ENCODE results near the gene CPAMD8.

The CPAMD8 gene

DNA sequence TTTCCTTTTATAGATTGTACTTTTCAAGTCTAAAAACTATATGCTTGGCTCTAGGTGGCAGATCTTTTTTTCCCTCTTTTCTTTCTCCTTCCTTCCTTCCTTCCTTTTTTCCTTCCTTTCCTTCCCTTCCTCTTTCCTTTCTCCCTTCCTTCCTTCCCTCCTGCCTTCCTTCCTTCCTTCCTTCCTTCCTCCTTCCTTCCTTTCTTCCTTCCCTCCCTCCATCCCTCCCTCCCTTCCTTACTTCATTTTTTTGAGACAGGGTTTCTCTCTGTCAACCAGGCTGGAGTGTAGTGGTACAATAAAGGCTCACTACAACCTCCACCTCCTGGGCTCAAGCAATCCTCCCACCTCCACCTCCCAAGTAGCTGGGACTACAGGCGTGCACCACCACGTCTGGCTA lies 89.7 kb downstream of the CPAMD8 start:
- no peak for DNase-seq (ENCODE audit: low spot score)

DNA sequence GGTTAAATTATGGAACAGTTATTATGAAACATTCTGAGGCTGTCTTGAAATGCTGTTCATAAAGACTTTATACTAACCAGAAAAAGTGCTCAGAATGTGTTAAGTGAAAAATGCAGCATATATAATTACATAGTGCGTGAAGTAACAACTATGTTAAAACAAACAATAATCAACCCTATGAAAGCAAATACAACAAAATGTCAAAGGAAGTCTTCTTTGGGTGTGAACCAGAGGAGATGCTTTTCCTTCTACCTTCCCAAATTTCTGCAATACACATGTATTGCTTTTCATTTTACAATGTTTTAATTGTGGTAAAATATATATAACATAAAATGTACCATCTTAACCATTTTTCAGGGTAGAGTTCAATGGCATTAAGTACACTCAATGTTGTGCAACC lies 92.1 kb downstream of the CPAMD8 start:
- Histone ChIP-seq H3K27ac (ENCODE audit: poor library complexity, severe bottlenecking) (no peak overlapping the region), H3K27me3 (ENCODE audit: insufficient read depth, poor library complexity, severe bottlenecking) (no peaks in the 10 kb centered on the region), H3K4me3 (ENCODE audit: severe bottlenecking) (no peak overlapping the region), H3K9me3 (ENCODE audit: severe bottlenecking) (peaks cover 2% of the 10 kb centered on the region), H3K36me3 (ENCODE audit: low read depth) (no peaks in the 10 kb centered on the region), H3K4me1 (ENCODE audit: insufficient read depth, poor library complexity, severe bottlenecking) (no peaks in the 10 kb centered on the region)
- TF ChIP-seq, protein P1, sequence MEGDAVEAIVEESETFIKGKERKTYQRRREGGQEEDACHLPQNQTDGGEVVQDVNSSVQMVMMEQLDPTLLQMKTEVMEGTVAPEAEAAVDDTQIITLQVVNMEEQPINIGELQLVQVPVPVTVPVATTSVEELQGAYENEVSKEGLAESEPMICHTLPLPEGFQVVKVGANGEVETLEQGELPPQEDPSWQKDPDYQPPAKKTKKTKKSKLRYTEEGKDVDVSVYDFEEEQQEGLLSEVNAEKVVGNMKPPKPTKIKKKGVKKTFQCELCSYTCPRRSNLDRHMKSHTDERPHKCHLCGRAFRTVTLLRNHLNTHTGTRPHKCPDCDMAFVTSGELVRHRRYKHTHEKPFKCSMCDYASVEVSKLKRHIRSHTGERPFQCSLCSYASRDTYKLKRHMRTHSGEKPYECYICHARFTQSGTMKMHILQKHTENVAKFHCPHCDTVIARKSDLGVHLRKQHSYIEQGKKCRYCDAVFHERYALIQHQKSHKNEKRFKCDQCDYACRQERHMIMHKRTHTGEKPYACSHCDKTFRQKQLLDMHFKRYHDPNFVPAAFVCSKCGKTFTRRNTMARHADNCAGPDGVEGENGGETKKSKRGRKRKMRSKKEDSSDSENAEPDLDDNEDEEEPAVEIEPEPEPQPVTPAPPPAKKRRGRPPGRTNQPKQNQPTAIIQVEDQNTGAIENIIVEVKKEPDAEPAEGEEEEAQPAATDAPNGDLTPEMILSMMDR (IDR thresholded peaks at IDR 0.05; ENCODE audit: poor library complexity, severe bottlenecking), result no peak
- no peak for ATAC-seq (ENCODE audit: low read depth)
- no peak for DNase-seq (ENCODE audit: low spot score)

More for the DNA sequence above, 89.7 kb downstream of the CPAMD8 start:
- H3K36me3 ChIP-seq (ENCODE audit: low read depth), result no peaks in the 10 kb centered on the region
- no peak overlapping the region for H3K4me3 ChIP-seq (ENCODE audit: severe bottlenecking)
- H3K9me3 ChIP-seq (ENCODE audit: severe bottlenecking), result peaks cover 2% of the 10 kb centered on the region
- no peak overlapping the region for H3K27ac ChIP-seq (ENCODE audit: poor library complexity, severe bottlenecking)
- no peaks in the 10 kb centered on the region for H3K4me1 ChIP-seq (ENCODE audit: insufficient read depth, poor library complexity, severe bottlenecking)
- H3K27me3 ChIP-seq (ENCODE audit: insufficient read depth, poor library complexity, severe bottlenecking), result no peaks in the 10 kb centered on the region
- ATAC-seq (ENCODE audit: low read depth), result no peak
- TF ChIP-seq, protein P1 (IDR thresholded peaks at IDR 0.05; ENCODE audit: poor library complexity, severe bottlenecking), result no peak

DNA sequence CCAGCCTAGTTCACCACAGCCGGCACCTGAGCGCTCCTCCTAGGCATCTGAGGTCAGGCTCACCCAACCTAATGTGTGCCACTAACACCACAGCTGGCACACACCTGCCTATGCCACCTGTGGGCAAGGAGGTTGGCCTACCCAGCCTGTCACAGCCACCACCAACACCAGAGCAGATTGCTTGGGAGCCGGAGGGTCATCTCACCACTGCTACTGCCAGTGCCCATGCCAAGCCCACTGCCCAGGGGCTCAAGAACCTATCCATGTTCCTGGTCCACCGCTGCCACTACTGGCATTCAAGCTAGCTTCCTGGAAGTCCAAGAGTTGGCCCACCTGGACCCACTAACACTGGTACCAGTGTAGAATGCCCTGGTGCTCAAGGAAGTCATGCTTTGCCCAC lies 95.3 kb downstream of the CPAMD8 start:
- no peak for ATAC-seq (ENCODE audit: low read depth)
- Histone ChIP-seq H3K27ac (ENCODE audit: poor library complexity, severe bottlenecking) (no peak overlapping the region), H3K9me3 (ENCODE audit: severe bottlenecking) (peaks cover 2% of the 10 kb centered on the region), H3K36me3 (ENCODE audit: low read depth) (no peaks in the 10 kb centered on the region), H3K4me3 (ENCODE audit: severe bottlenecking) (no peak overlapping the region), H3K4me1 (ENCODE audit: insufficient read depth, poor library complexity, severe bottlenecking) (no peaks in the 10 kb centered on the region), H3K27me3 (ENCODE audit: insufficient read depth, poor library complexity, severe bottlenecking) (no peaks in the 10 kb centered on the region)
- DNase-seq (ENCODE audit: low spot score), result no peak
- TF ChIP-seq, protein P1 (IDR thresholded peaks at IDR 0.05; ENCODE audit: poor library complexity, severe bottlenecking), result no peak

DNA sequence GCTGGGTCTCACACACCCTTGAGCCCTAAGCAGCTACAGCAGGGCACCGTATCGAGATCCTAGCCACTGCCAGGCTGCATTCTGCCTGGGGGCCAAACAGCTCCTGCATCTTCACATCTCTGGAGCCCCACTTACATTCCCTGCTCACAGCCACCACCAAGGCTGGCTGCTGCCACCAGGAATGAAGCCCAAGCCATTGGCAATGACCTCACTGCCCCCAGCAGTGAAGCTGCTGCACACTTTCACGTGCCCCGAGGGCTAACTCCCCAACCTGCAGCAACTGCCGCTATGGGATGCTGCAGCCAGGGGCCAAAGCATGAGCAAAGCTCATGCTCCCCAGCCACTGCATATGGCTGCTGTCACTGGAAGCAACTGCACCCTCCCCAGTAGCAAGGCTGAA lies 95.9 kb downstream of the CPAMD8 start:
- TF ChIP-seq, protein P1 (IDR thresholded peaks at IDR 0.05; ENCODE audit: poor library complexity, severe bottlenecking), result no peak
- Histone ChIP-seq H3K4me1 (ENCODE audit: insufficient read depth, poor library complexity, severe bottlenecking) (no peaks in the 10 kb centered on the region), H3K9me3 (ENCODE audit: severe bottlenecking) (peaks cover 2% of the 10 kb centered on the region), H3K4me3 (ENCODE audit: severe bottlenecking) (no peak overlapping the region), H3K27me3 (ENCODE audit: insufficient read depth, poor library complexity, severe bottlenecking) (no peaks in the 10 kb centered on the region), H3K36me3 (ENCODE audit: low read depth) (no peaks in the 10 kb centered on the region), H3K27ac (ENCODE audit: poor library complexity, severe bottlenecking) (no peak overlapping the region)
- no peak for DNase-seq (ENCODE audit: low spot score)
- no peak for ATAC-seq (ENCODE audit: low read depth)

DNA sequence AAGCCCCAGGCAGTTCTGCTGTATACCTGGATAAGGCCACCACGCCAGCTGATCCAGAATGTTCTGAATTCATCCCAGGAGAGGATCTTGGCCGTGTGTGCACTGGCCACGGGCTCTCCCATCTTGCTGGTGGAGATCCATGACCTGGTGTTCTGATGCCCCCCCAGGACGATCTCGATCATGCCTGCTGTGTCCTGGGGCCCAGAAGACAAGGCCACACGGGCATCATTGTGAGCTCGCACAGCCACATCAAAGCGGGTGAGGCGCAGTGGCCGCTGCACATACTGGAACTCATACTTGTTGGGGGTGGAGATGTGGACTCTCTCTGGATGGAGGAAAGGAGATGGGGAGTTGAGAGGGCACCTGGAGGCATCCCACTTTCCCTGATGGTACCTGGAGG lies 97.7 kb downstream of the CPAMD8 start:
- TF ChIP-seq, protein P1 (IDR thresholded peaks at IDR 0.05; ENCODE audit: poor library complexity, severe bottlenecking), result no peak
- no peak overlapping the region for H3K27ac ChIP-seq (ENCODE audit: poor library complexity, severe bottlenecking)
- H3K4me1 ChIP-seq (ENCODE audit: insufficient read depth, poor library complexity, severe bottlenecking), result no peaks in the 10 kb centered on the region
- H3K9me3 ChIP-seq (ENCODE audit: severe bottlenecking), result no peaks in the 10 kb centered on the region
- H3K36me3 ChIP-seq (ENCODE audit: low read depth), result no peaks in the 10 kb centered on the region
- no peak for ATAC-seq (ENCODE audit: low read depth)
- H3K4me3 ChIP-seq (ENCODE audit: severe bottlenecking), result no peak overlapping the region
- DNase-seq (ENCODE audit: low spot score), result no peak
- H3K27me3 ChIP-seq (ENCODE audit: insufficient read depth, poor library complexity, severe bottlenecking), result no peaks in the 10 kb centered on the region
